ENCODE measurements around the gene FAM163A.
"Not testable (repeated sequence)": the region's sequence is repeated elsewhere in the genome, so short reads cannot be mapped to it uniquely, and the experiment has no call there.

FAM163A gene

GRCh38 chr1:179742717-179743678 is at the start of gene FAM163A:
Gene FAM163A (plus strand): TSS chr1:179743291. CDS start chr1:179813098, 69,807 bp downstream.
- DNase-seq, result no peak

GRCh38 chr1:179694530-179694929 is 48.6 kb upstream of the FAM163A start:
- not testable (repeated sequence) for DNase-seq

GRCh38 chr1:179702946-179703539 is 40.0 kb upstream of the FAM163A start:
- DNase-seq, result no peak

GRCh38 chr1:179706339-179706941 is 36.7 kb upstream of the FAM163A start:
- peak; percentile 57 for DNase-seq

GRCh38 chr1:179707406-179707805 is 35.7 kb upstream of the FAM163A start:
- DNase-seq, result no peak

GRCh38 chr1:179708434-179709195 is 34.5 kb upstream of the FAM163A start:
- no peak for DNase-seq

- peak; percentile 12 for DNase-seq
These were observed 33.2 kb upstream of the FAM163A start for GRCh38 chr1:179709841-179710329.

- DNase-seq, result no peak
These were observed 28.9 kb upstream of the FAM163A start for GRCh38 chr1:179714159-179714558.

- DNase-seq, result no peak
These were observed 28.5 kb upstream of the FAM163A start for GRCh38 chr1:179714623-179715022.

- no peak for DNase-seq
These were observed 23.8 kb upstream of the FAM163A start for GRCh38 chr1:179719272-179719671.

- DNase-seq, result no peak
These were observed 14.8 kb upstream of the FAM163A start for GRCh38 chr1:179728271-179728670.

- no peak for DNase-seq
These were observed 13.2 kb upstream of the FAM163A start for GRCh38 chr1:179729881-179730280.

- DNase-seq, result no peak
These were observed 11.4 kb upstream of the FAM163A start for GRCh38 chr1:179731643-179732042.

- DNase-seq, result no peak
These were observed 800 bp upstream of the FAM163A start for GRCh38 chr1:179742291-179742690.

- no peak for DNase-seq
These were observed 749 bp downstream of the FAM163A start for GRCh38 chr1:179743679-179744400.

- DNase-seq, result no peak
These were observed 1.5 kb downstream of the FAM163A start for GRCh38 chr1:179744401-179745130.

- no peak for DNase-seq
These were observed 2.1 kb downstream of the FAM163A start for GRCh38 chr1:179745131-179745611.

- DNase-seq, result no peak
These were observed 2.7 kb downstream of the FAM163A start for GRCh38 chr1:179745743-179746142.

- DNase-seq, result no peak
These were observed 4.5 kb downstream of the FAM163A start for GRCh38 chr1:179747611-179748010.

- no peak for DNase-seq
These were observed 5.7 kb downstream of the FAM163A start for GRCh38 chr1:179748772-179749171.

- DNase-seq, result no peak
These were observed 7.5 kb downstream of the FAM163A start for GRCh38 chr1:179750630-179751029.
